ENCODE data around the gene SNAP25.
A peak's percentile ranks its signal among the peaks of the same experiment; 100 is the strongest.

SNAP25 gene

DNA sequence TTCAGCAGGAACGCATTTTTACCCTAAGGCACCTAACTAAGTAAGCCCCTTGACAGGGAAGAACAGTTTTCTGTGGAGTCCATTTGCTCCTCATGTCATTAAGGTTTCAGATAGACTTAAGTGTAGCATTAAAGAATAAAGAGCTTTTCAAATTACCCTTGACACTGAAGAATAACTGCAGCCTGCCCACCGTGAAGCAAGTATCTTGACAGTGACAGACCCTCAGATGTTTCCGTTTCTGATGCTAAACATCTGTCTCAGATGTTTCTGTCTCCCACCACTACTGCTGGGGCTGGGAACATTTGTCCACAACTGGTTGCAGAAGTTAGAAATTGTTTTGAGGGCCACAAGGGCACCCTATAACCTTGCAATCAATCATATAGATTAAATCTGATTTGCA is 50.0 kb downstream of the SNAP25 start:
- DNase-seq, result no peak

DNA sequence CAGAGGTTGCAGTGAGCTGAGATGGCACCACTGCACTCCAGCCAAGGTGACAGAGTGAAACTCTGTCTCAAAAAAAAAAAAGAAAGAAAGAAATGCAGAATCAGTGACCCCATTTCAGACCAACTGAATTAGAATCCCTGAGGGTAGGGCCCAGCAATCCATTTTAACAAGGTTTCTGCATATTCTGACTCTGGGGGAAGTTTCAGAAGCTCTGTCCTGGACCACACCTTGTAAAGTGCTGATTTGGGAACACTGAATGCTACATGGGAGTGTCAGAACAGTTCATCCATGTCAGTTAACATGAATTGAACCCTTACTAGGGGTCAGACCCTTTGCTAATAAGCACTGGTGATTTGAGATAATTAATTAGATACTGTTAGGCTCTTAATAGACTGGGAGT is 52.0 kb downstream of the SNAP25 start:
- DNase-seq, result no peak

DNA sequence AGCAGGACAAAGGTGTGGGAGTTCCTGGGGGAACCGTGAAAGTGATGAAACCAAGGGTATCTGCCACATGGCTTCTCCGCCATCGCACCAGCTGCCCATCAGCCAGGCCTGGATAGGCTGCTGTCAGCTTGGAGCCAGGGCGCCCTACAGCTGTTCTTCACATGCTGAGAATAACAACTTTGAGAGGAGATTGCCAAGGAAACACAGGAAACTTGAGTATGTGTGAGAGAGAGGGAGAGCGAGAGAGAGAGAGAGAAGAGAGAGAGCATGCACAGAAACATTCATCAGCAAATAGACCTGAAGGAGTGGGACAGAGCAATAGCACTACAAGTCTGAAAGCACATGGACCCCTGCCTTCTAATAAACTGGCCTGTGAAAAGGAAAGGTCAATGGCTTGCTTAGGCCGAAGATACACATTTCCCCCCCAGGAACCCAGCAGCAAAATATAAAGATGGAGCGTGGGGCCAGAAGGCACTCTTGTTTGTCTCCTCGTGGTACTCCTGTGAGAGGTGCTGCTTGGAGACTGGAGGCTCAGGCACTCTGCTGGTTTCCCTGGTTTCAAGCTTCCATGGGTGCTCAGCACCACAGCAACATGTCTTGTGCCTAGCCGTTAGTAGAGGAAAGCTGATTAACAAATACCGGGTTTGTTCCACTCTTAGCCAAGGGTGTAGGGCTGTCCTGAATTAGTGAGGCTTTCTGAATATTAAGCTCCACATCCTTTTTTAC is 53.0 kb downstream of the SNAP25 start:
- no peak for DNase-seq

DNA sequence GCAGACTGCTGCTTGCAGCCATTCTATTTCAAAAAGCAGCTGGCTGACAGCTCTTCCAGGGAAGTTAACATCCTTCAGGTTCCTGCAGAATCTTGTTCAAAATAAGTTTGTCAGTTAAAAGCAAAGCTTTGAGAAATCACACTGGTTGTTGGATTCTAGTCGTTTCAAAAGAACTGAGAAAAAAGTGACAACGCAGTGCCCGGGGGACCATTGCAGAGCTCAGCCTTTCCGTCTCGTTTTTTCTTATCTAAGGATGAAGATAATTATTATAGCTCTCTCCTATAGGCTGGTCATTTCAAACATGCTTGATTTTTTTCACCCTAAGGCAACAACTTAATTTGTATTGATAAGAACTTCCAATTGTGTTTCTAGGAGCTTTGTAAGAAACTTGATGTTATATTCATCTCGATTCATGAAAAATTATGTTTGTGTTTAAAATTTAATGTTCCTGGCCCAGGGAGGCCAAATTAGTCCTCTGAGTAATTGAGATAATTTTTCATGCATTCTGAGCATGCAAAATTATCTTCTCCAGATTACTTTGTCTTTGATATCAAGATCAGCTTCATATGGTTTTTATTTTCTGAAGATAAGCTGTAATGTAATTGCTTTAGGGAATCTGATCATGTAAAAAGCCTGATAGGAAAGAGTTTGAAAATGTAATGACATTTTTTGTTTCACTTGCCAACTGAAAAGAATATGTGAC is 58.4 kb downstream of the SNAP25 start:
- DNase-seq, result no peak

DNA sequence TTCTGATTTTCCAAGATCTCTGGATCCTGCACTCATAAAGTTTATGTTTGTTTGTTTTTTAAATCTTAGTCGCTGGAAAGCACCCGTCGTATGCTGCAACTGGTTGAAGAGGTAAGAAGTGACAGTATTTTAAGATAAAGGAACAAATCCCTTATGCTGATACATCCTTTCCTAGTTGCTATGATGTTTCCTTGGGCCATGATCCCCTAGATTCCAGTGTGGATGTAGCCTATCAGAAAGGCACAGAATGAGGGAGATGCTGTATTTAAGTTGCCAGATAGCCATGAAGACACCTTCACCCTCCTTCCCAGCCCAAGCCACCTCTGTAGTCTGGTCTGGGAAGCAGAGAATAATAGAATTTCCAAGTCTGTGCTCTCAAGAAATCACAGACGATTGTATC is 59.0 kb downstream of the SNAP25 start:
- no peak for DNase-seq

DNA sequence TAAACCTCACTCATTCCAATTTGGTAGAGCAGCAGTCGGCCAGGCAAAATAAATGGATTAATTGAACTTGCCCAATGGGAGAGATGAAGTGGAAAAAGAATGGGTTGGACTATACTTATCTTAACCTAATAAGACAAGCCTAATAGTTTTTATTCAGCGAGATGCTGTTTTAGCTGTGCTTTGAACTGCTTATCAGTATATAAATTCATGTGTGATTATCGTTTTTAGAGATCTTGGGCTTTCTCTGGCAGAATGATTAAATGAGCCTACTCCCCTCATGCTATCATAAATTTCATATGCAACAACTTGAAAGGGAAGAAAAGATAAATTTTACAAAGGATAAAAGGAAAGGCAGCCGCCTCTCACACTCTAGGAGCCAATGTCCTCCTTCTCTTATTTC is 59.8 kb downstream of the SNAP25 start:
- no peak for DNase-seq

DNA sequence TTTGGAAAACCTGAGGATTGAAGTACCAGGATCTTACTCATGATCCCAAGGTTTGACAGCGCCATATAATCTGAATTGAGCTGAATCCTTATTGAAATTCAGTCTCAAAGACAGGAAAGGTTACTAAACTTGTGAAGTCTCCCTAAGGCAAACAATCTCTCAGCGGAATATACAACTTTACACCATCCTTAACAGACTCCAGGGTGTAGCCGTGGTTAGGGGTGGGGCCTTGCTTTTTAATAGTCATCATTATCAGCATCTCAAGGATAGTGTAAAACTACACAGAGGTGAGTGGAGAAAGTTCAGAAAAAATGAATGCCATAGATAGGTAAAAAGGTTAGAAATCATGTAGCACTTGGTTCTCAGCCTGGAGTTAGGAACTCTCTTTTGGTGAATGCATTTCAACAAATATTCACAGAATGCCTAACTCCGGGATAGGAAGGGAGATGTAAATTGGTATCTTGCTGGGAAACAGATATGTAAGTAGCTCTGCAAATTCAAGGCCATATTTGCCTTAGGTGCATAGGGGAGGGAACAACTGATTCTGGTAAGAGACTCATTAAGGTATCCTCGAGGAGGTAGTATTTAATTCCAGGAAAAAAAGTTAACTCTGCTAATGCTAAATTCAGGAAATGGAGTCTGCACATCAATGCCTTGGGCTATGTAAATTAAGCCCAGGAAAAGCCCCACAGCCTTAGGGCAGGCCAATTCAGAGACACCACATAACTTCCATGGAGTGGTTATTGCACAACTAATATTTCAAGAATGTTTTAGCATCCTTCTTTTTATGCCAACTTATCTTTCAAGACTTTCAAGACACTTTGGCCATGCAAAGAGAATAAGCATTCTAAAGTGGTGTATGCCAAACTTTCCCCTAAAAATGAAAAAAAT is 61.6 kb downstream of the SNAP25 start:
- no peak for DNase-seq

DNA sequence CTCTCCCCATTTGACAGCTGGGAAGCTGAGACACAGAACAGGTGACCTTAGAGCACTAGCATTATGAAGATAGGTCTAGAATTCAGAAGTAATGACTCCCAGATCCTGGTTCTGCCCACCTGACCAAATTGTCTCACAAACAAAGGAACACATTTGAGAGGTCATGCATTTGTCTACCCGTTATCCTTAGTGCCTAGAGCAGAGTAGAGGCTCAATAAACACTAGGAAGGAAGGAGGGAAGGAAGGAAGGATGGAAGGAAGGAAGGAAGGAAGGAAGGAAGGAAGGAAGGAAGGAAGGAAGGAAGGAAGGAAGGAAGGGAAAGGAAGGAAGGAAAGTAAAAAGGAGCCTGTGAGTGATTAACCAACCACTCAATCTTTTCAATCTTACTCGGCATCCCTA is 63.3 kb downstream of the SNAP25 start:
- DNase-seq, result no peak

DNA sequence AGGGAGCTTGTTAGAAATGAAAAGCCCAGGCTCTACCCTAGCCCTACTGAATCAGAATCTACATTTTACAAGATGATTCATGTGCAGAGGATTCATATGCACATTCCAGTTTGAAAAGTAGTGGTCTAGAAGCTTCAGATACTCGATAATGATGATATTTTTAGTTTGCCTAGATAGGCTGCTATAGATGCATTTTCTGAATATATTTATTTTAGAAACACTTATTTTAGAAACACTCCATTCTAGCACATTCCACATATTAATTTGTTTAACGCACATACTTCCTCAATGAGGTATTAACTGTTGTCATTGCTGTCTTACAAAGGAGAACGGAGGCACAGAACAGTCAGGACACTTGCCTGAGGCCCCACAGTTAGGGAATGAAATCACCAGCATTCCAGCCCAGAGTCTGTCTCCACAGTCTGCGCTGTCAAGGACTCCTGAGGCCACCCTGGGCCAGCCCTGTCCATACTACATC is 64.4 kb downstream of the SNAP25 start:
- DNase-seq, result no peak

DNA sequence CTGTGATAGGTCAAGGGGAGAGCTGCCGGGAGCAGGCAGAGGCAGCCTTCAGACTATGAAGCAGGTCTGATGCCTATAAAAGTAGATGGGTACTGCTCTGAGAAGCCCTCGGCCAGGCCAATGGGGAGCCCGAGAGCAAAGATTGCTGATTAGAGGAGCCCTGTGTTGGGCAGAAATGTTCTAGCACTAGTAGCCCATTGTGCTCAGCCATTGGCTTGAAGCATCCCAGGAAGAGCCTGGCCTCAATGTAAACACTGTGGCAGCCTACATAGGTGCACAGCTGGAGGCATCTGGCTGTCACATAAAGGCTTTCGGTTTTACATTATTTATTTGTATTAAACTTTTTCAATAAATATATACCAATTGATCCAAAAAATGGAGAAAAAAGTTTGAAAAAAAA is 67.7 kb downstream of the SNAP25 start:
- DNase-seq, result no peak

DNA sequence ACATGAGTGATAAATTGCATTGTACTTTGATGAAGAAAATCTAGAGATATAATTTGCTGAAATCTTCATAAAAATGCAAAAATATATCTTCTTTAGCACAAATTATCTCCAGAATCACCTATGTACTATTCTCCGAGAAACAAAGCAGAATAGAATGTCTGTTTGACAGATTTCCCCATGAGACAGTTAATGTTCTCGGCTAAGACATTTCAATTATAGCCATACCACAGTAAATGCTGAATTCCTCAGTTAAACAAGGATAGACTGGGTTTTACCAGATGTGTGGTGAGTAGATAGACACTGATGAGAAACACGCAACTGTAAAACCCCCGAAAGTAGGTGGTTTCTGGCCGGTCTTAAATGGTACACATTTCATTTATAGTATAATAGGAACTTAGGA is 69.8 kb downstream of the SNAP25 start:
- no peak for DNase-seq

DNA sequence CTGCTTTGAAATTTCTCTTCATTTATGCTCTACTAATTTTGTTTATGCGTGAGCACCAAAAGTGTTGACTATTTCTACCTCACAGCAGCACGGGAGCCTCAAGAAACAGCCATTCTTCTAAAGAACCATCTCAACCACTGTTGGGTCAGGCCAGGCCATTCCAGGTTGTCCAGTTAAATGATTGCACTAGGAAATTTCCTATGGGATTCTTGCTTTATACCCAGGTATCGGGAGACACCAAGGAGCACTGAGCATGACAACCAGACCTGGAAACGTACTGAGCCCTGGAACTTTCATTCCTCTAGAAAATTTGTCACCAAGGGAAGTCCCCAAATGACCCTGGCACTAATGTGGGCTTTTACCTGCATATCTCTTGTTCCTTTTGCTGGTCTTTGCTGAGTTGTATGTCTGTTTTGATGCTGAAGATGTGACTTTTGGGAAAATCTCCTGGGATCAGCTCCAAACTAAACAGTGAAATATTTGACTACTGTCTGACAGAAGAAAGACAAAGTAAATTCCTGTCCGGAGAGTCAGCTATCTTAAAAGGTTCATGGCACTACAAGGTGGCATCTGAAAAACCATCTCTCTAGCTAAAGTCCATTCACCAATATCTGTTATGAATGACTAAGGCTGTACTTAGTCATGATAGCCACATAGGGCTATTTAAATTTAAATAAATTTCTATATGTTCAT is 70.5 kb downstream of the SNAP25 start:
- no peak for DNase-seq

DNA sequence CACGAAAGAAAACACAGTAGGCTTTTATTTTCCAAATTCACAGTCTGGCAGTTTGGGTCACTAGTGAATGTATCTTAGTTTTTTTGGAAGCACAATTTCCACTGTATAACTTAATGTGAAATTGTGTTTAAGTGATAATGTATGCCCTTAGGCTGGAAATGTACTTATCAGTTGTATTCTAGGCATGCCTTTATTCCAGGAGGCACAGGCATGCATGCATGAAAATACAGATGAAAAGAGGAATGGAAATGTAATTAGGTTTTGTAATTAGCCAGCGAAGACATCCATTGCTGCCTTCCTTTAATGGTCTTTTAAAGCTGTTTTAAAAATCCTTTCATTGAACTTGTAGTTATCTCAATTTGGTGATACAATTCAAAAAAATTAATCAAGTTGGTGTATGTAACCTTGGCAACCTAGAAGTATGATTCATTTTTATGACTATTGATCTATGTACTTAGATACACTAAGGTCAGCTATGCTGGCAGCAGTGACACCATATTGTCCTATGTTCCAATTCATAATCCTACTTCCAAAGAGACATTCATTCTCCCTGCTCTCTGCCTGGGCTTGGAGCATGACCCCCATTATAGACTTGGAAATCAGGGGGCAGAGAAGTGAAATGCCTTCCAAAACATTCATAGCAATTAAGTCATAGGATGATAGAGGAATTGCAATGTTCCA is 73.1 kb downstream of the SNAP25 start:
- DNase-seq, result no peak

DNA sequence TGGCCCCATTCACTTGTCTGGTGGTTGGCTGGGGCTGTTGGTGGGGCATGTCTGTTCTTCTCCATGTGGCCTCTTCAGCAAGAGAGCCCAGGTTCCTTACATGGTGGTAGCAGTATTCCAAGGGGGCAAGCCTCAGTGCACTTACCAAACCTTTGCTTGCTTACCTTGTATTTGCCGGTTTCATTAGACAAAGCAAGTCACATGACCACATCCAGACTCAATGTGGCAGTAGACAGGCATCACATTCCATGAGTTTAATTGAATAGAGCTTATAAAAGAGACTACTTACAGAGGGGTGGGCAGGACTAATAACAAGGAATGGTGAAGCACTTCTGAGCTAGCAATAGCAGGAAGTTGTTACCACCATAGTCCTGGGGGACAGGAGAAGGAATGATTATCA is 78.6 kb downstream of the SNAP25 start:
- no peak for DNase-seq

DNA sequence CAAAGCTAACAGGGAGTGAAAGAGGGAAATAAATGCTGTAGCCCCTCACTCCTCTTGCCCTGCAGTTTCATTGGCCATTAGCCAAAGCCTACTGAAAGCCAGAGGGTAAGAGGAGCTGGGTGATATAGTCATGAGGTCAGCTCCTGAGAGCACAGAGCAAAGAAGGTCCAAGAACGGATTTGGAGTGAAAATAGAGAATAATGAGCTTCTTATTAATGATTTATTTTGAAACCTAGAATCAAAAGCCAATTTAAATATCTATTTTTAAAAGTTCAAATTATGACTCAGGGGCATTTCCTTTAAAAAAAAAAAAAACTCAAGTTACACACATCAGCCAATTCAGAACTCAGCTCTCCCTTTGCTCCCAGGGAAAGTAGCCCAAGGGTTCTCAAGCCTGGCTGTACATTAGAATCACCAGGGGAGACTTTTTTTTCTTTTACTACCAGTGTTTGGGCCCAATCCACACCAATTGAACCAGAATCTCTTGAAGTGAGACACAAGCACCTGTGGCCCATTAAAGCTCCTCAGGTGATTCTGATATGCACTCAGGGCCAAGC is 79.1 kb downstream of the SNAP25 start:
- DNase-seq, result peak; percentile 40 to 65

DNA sequence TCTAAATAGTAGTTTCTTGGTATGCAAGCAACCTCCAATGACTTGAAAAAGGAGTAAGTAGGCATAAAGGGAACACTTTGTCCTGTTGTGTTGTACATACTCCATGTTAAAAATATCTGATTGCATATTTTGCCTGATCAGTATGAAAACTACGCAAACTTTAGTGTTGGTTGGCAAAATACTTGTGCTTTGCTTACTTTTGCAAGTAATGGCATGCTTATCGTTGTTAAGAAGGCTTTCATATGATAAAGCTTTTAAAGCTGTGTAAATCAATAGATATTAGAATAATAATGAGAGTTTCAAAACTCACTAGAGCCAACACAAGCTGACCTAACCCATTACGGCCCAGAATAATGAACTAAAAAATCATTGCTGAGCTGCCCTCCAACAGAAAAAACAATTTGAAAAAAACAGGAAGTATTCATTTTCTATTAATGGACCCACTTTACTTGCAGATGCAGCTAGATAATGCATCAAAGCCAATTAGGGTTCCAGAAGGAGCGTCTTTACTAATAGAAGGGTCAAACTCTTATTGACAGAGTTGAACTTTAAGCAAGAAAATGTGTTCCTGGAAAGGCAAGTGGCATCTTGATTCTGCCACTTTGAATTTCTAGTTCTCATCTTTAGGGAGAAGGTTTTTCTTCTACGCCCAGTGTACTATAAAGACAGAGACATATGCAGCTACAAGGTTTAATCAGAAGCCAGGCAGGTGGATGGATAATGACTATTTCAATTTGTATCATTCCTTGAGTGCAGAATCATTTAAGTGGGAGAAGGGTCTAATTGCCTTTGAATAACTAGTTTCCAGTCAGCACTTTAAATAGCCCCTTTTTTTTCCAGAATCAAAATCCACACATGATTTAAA is 82.2 kb downstream of the SNAP25 start:
- DNase-seq, result no peak

DNA sequence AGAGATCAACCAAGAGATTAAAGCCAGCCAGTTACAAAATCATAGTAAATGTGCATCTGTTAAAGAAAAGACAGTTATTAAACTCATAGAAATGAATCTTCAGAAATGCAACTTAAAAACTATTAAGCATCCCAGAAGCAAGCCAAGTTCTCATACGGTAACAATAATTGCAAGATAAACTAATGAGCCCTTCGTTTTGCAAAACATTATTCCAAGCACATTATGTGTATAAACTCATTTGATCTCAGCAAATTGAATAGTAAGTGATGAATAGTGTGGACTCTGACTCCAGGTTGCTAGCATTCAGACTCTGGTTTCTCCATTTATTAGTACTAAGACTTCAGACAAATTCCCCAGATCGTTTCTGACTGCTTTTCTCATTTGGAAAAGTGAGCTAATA is 85.2 kb downstream of the SNAP25 start:
- DNase-seq, result no peak

DNA sequence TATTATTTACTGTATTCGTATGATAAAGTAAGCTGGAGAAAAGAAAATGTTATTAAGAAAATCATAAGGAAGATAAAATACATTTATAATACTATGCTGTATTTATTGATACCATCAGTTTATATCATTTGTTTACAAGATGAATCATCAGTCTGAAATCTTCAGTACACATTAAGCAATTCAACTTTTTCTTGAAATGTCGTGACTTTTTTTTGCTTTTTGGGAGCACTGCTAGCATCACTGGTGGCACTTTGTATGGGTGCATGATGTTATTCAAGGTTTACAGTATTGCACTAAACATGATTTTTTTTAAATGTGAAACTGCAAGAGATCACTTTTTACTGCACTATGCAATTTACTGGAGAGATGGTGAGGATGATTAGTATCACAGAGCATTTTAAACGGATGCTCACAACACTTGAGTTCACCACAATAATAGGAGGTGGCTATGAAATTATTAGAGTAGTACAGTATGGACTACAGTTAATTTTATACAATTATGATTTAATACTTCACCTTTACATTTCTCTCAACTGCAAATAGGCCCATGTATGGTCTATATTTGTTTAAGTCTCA is 85.9 kb downstream of the SNAP25 start:
- DNase-seq, result no peak

DNA sequence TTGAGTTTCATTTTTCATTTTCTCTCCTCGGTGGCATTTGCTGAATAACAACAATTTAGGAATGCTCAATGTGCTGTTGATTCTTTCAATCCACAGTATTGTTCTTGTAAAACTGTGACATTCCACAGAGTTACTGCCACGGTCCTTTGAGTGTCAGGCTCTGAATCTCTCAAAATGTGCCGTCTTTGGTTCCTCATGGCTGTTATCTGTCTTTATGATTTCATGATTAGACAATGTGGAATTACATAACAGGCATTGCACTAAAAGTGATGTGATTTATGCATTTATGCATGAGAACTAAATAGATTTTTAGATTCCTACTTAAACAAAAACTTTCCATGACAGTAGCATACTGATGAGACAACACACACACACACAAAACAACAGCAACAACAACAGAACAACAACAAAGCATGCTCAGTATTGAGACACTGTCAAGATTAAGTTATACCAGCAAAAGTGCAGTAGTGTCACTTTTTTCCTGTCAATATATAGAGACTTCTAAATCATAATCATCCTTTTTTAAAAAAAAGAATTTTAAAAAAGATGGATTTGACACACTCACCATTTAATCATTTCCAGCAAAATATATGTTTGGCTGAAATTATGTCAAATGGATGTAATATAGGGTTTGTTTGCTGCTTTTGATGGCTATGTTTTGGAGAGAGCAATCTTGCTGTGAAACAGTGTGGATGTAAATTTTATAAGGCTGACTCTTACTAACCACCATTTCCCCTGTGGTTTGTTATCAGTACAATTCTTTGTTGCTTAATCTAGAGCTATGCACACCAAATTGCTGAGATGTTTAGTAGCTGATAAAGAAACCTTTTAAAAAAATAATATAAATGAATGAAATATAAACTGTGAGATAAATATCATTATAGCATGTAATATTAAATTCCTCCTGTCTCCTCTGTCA is 88.1 kb downstream of the SNAP25 start:
- DNase-seq, result no peak

DNA sequence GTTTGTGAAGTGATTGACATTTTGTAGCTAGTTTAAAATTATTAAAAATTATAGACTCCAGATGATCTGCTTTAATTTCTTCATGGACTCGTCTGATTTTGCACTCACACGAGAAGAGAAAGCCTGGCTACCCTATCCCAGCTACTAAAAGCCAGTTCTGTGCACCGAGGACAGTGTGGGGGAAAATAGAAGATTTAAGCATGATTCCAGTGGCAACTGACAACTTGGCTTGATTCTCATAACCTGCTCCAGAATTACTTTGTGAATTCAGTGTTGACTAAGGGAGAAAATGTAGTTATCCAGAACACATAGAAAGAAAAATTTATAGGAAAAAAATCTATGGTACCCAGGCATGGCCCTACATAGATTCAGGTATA is 88.7 kb downstream of the SNAP25 start:
- DNase-seq, result no peak

All from NCI-H187 (cell line).